Activated CD4-positive, alpha-beta T cell treated with anti-CD3 and anti-CD28 coated beads for 24 hours (primary cell): ENCODE data around the gene MAGI1.
"Not testable (repeated sequence)": the region's sequence is repeated elsewhere in the genome, so short reads cannot be mapped to it uniquely, and the experiment has no call there.

Source experiments
- DNase-seq, 2 donors: peaks; one replicate each; pipeline ENCODE4 v3.0.0-alpha.2; 2020; ENCODE audit warnings: low read depth in 2 of 2

The MAGI1 gene

DNA sequence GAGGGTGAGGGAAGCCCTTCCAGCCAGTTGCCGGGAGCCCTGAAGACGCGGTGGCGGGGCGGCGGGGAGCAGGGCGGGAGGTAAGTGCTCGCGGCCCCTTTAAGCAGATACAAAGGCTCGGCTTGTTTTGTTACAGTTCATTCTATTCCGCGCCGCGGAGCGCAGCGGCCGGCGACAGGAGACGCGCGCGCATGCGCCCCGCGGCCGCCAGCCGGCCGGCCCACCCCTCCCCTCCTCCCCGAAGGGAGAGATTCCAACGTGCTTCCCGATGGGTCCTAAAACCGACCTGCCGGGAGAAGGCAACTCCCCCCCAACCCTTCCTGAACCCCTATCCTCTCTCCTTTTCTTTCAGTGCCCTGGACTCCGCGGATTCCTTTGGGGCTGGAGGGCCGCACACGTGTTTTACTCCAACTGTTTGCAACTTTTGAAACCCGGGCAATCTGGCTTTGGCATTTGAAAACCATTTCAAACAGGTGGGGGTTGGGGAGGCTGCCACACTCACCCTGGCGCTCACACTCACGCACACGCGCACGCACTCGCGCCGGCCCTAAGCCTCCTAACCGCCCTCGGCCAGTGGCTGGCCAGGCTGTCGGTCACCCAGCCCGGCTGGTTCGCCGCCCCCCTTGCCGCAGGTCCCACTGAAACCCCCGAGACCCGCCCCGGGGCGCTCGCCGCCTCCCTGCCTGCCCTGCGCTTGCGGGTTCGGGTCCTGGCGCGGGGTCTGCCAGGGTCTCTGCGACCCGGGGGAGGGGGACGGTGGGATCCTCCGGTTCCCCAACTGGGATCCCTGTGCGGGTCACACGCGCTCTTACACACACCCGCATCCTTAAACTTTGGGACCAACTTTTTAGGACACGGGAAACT is at the start of gene MAGI1:
MAGI1 (minus strand) TSS at position 193 of the 864 bp plus-strand sequence. CDS start 610 bp downstream, outside the sequence.
- peak; percentile 5 to 23 for DNase-seq

GRCh38 chr3:66083784-66084213 is 45.1 kb upstream of the MAGI1 start:
- DNase-seq: no peak

DNA sequence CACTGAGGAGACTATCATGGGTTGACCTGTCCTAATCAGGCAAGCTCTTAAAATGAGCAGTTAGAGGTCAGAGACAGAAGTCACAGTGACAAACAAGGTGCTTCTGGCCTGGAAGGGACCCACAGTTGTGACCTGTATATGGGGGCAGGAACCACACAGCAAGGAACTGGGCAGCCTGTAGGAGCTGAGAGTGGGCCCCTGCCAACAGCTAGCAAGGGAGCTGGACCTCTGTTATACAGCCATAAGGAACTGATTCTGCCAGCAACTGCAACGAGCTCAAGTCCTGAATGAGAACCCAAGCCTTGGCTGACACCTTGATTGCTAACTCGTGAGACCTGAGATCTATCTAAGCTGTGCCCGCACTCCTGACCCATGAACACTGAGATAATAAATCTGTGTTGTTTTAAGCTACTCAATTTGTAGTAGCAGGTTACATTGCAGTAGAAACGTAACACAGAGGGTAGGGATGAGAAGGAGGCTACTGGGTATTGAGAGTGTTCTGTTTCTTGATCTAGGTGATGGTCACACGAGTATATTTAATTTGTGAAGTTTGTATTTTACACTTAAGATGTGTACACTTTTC is 44.5 kb upstream of the MAGI1 start:
- no peak for DNase-seq

DNA sequence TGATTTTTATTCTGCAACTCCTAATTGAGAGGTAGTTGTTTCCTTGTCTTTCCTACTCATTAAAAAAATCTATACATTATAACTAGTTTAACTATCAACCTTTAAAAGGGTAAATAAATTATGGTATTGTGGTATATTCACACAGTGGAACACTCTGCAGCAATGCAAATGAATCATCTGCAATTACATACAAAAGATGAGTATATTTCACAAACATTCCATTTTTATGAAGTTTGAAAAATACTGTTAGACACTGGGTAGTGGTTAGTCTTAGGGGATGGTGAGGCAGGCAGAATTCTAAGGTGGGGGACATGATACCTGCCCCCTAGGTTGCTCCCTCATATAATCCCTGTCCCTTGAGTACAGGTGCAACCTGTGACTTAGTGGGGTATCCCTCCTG is 44.0 kb upstream of the MAGI1 start:
- no peak for DNase-seq

GRCh38 chr3:66080167-66080566 is 41.4 kb upstream of the MAGI1 start:
- no peak for DNase-seq

GRCh38 chr3:66077973-66078372 is 39.3 kb upstream of the MAGI1 start:
- no peak for DNase-seq

GRCh38 chr3:66076861-66077470 is 38.2 kb upstream of the MAGI1 start:
- no peak for DNase-seq

- no peak for DNase-seq
Measured at GRCh38 chr3:66075281-66075680, 36.6 kb upstream of the MAGI1 start.

DNA sequence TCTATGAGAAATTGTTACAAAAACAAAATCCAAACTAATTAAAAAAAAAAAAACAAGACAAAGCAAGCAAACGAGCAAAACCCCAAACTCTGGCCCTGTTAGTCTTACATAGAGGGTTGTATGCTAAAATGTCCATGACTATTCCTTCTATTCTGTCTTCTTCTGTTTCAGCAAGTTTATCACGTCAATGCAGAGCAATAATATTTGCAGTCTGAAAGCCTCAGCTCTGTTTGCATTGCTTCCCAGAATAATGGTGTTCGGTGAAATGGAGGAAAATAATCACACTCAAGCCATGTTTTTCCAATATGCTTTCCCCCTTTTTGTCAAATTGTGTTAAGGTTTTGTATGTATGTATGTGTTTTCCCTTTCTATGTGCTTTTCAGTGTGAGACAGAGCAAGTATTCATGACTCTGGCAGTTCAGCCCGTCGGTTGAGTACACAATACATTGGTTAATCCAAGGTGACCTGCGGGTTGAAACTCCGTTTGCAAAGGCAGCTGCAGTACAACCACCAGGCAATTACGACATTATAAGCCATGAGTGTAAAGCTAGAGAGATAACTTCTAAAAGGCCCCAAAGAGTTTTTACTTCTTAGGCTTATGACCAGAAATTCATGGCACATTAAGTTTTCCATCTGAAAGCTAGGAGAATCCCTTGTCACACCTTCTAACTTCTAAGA is 34.9 kb upstream of the MAGI1 start:
- no peak for DNase-seq

- no peak for DNase-seq
Measured at GRCh38 chr3:66068255-66068654, 29.5 kb upstream of the MAGI1 start.

GRCh38 chr3:66066963-66067617 is 28.4 kb upstream of the MAGI1 start:
- no peak for DNase-seq

GRCh38 chr3:66055289-66055688 is 16.6 kb upstream of the MAGI1 start:
- DNase-seq: no peak

DNA sequence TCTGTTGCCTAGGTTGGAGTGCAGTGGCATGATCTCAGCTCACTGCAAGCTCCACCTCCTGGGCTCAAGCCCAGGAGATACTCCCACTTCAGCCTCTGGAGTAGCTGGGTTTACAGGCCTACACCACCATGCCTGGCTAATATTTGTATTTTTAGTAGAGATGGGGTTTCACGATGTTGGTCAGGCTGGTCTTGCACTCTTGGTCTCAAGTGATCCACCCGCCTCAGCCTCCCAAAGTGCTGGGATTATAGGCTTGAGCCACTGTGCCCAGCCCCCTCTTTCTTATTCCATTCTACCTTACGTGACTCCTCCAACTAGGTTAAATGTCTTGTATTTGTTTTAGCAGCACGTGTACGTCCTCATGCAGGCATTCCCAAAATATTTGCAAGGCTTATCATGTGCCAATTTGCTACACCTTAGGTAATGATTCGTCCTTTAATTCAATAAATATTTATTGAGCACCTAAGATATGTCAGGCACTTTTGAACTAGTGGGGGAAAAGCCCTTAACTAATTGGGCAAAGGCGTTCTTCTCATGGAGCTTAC is 14.9 kb upstream of the MAGI1 start:
- DNase-seq: no peak

DNA sequence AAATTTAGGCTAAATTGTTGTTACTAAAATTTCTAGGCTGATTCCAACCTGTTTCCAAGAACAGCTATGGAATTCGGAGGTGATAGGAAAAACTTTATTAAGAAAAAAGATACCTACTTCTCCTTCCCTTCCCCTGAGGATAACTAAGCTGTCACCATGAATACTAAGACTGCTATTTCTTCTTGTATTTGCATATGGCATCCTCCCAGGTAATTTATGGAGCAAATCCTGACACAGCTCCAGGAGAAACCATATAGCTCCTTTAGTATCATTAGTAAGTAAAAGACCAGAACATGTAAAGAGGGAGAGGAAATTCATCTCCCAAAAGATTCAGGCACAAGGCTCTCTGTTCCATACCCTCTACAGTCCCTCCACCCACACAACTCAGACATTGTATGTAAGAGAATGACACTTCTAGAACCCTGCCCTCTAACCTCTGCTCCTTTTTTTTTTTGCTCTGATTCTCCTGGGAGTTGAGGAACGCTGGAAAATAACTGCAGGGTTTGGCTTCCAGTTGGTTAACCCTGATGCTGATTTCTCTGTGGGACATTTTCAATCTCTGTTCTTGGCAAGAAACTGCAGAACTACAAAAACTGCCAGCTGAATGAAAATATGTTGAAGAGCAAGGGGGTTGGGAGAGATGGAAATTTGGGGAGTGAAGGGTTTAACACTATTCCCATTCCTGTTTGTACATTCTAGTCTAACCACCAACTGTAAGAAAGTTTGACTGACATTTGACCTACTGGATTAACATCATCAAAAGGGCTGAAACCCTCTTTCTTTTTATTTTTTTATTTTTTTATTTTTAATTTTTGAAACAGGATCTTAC is 14.2 kb upstream of the MAGI1 start:
- DNase-seq: no peak

- no peak for DNase-seq
Measured at GRCh38 chr3:66050821-66051220, 12.1 kb upstream of the MAGI1 start.

- DNase-seq: no peak
Measured at GRCh38 chr3:66048051-66048395, 9.3 kb upstream of the MAGI1 start.

DNA sequence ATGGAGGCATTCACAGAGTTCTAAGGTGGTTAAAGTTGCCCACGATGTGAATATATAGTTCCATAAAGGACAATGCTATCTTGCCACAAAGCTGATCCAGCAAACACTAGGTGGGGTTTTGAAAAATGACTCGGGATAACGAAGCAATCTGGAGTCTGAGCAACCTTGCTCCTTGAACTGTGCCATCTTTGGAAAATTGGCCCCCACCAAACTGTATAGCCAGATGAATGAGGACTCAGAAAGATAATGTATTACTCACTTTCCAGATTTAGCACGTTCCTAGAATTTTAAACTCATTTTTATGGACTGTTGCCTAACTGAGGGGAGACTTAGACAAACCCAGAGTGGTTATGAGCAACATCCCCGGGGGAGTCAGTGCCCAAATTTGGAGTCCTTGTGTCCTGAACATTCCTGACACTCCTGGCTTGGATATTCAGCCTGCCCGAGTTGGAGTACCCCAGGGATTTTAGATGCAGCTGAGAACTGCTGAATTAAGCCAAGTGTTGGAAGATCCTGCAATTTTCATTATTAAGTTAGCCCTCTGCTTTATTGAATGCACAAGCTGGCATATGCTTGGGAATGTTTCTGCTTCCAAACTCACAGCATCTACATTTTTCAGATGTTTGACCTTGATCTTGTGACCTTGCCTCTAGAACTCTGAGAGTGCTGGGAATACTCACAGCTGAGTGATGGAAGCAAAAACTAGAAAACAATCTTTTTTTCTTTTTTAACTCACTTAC is 8.8 kb upstream of the MAGI1 start:
- DNase-seq: no peak

- not testable (repeated sequence) for DNase-seq
Measured at GRCh38 chr3:66046321-66046720, 7.6 kb upstream of the MAGI1 start.

DNA sequence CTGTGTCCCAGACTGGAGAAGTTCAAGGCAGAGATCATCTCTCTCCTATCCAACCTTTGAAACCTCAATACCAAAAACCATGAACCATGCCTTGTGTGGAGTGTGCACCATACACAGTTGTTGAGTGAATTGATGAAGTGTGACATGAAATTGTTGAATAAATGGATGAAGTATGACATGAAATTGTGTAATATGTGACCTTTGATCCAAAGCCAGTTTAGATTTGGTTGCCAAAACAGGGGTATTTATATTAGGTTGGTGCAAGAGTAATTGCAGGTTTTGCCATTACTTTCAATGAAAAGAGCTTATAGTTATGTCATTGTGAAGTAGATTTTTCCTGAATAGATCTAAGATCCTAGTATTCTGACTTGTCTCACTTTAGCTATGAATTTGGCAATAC is 3.1 kb upstream of the MAGI1 start:
- no peak for DNase-seq

DNA sequence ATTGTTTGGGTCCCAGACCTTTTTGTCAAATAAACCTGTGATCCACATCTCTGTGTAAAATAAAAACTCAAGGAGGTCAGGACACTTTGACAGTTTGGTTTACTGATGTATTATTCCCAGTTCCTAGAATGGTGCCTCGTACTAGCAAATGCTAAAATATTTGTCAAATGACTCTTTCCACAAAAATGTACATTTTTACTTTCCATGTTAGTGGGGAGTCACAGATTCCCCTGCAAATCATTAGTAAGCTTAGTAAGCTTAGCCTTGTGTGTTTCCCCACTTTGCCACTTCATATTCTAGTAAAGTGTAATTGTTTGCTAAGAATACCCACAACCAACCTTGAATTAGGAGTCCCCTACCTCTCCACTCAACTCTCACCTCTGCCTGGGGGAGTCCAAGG is 2.4 kb upstream of the MAGI1 start:
- DNase-seq: no peak
